HG02981 (cell line): ENCODE measurements around the gene IL17D.
A peak's percentile ranks its signal among the peaks of the same experiment; 100 is the strongest.

Source experiments
- ATAC-seq: cut with Tn5 transposase; IDR thresholded peaks from one replicate; pipeline ENCODE4 v1.9.1; 2021; ENCODE audit warnings: mild to moderate bottlenecking, moderate library complexity; ENCODE audit not compliant: unreplicated experiment

Gene IL17D

GRCh38 chr13:20689291-20689690 is 14.2 kb upstream of the IL17D start:
- ATAC-seq = no peak

GRCh38 chr13:20691616-20692015 is 11.9 kb upstream of the IL17D start:
- no peak for ATAC-seq

- ATAC-seq = no peak
These were observed 7.4 kb upstream of the IL17D start for GRCh38 chr13:20696073-20696472.

- no peak for ATAC-seq
These were observed 3.8 kb upstream of the IL17D start for GRCh38 chr13:20699715-20700114.

- no peak for ATAC-seq
These were observed 3.2 kb upstream of the IL17D start for GRCh38 chr13:20700288-20700687.

GRCh38 chr13:20701461-20701860 is 2.0 kb upstream of the IL17D start:
- no peak for ATAC-seq

GRCh38 chr13:20702530-20702914 is 977 bp upstream of the IL17D start:
- no peak for ATAC-seq

- ATAC-seq = peak; percentile 95
These were observed 420 bp downstream of the IL17D start for GRCh38 chr13:20703780-20704458.

- ATAC-seq = no peak
These were observed 1.1 kb downstream of the IL17D start for GRCh38 chr13:20704459-20705069.

- ATAC-seq = no peak
These were observed 3.2 kb downstream of the IL17D start for GRCh38 chr13:20706661-20707060.

- ATAC-seq = no peak
These were observed 4.7 kb downstream of the IL17D start for GRCh38 chr13:20708216-20708615.

- no peak for ATAC-seq
These were observed 5.9 kb downstream of the IL17D start for GRCh38 chr13:20709369-20709768.

- ATAC-seq = no peak
These were observed 6.3 kb downstream of the IL17D start for GRCh38 chr13:20709782-20710181.

GRCh38 chr13:20711301-20712044 is 8.0 kb downstream of the IL17D start:
- ATAC-seq = no peak

- no peak for ATAC-seq
These were observed 9.5 kb downstream of the IL17D start for GRCh38 chr13:20713014-20713376.

GRCh38 chr13:20713751-20714150 is 10.3 kb downstream of the IL17D start:
- ATAC-seq = no peak

GRCh38 chr13:20714161-20714560 is 10.7 kb downstream of the IL17D start:
- no peak for ATAC-seq

GRCh38 chr13:20714563-20715329 is 11.2 kb downstream of the IL17D start:
- no peak for ATAC-seq

GRCh38 chr13:20715330-20715712 is 11.8 kb downstream of the IL17D start:
- ATAC-seq = no peak

GRCh38 chr13:20716951-20717350 is 13.5 kb downstream of the IL17D start:
- no peak for ATAC-seq
